Heart left ventricle (tissue), 13 donors: ENCODE measurements around the gene SLC24A4.

Experiments used
- POLR2A ChIP-seq, 2 donors: fragments of 450-650 bp; IDR thresholded peaks; one replicate each; pipeline ENCODE4 v1.6.1; 2017; ENCODE audit warnings: antibody characterized with exemption in 2 of 2, mild to moderate bottlenecking in 2 of 2, moderate library complexity in 2 of 2
- TF ChIP-seq, protein P1 (sequence below), 12 donors: fragments of 200-600 bp; sonication (generic) in 4 of 12; IDR thresholded peaks; one replicate each; pipeline versions ENCODE4 v1.5.0 to v1.8.0; 2018 to 2022; ENCODE audit warnings: antibody characterized with exemption in 12 of 12, mild to moderate bottlenecking in 5 of 12
- donor health status: ischemic (EF 13 %, LVEDD 7.1; RV severe dilation, severe dysfunction).
- donor health status: DM: no; HTN: yes; CAD: no.
- donor health status: DM: no; HTN: no; CAD: no.
- donor health status: ischemic (EF 25% LVEDD 6.9; RV normal size, moderate dysfunction).
- donor health status: ischemic (EF 25% LVEDD 5.7; RV mildly dilated, moderate dysfunction).
- donor health status: ischemic (EF 35%, LVEDD 5.7; RV mildly dilated, moderate dysfunction).
- donor health status: nonischemic (EF 11% LVEDD 7.7; RV severe dilation, severe dysfunction).
- donor health status: DM: yes; HTN: yes; CAD: no.
- donor health status: PGD.
- donor health status: ischemic (EF 29% LVEDD 5.4; RV normal size, mild dysfunction).
- donor health status: nonischemic (EF 23%, LVEDD 6.1; RV moderate dilation, normal function).

DNA sequence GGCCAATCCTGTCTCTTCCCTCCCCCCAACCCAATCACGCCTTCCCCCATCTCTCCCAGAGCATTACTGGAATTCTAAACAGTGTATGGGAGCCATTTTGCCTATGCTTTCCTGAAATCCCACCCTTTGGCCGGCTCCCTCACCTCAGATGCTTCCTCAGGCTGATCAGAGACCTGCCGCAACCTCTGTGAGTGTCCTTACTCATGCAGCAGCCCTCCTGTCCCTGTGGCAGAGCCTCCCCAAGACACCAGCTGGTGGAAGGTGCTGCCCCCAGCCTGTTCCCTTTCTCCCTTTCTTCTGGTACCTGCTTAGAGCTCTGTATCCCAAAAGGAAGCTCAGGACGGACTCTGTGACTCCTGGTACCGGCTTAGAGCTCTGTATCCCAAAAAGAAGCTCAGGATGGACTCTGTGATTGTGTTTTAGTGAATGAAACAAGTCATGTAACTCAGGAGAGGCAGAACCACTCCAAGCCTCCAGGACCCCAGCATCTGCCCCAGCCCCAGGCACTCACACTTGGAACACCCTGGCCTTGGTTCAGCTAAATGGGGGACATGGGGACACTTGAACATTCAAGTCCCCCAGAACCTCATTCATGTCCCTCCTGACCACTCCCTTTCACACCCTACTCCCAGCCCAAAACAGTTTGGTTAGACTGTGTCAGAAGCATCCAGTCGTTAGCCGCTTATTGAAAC, 161.3 kb downstream of the SLC24A4 start:
- TF ChIP-seq, protein P1, sequence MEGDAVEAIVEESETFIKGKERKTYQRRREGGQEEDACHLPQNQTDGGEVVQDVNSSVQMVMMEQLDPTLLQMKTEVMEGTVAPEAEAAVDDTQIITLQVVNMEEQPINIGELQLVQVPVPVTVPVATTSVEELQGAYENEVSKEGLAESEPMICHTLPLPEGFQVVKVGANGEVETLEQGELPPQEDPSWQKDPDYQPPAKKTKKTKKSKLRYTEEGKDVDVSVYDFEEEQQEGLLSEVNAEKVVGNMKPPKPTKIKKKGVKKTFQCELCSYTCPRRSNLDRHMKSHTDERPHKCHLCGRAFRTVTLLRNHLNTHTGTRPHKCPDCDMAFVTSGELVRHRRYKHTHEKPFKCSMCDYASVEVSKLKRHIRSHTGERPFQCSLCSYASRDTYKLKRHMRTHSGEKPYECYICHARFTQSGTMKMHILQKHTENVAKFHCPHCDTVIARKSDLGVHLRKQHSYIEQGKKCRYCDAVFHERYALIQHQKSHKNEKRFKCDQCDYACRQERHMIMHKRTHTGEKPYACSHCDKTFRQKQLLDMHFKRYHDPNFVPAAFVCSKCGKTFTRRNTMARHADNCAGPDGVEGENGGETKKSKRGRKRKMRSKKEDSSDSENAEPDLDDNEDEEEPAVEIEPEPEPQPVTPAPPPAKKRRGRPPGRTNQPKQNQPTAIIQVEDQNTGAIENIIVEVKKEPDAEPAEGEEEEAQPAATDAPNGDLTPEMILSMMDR (IDR thresholded peaks at IDR 0.05): no peak
- TF ChIP-seq POLR2A (IDR thresholded peaks at IDR 0.05): no peak
